ENCODE measurements around the gene NXPE4. TPM values are rescaled to one million over a fixed set of nuclear protein-coding genes. Genes with fewer than 3 reads are reported as not detected.

NXPE4 gene
- polyA plus RNA-seq, 3 donors: not detected

DNA sequence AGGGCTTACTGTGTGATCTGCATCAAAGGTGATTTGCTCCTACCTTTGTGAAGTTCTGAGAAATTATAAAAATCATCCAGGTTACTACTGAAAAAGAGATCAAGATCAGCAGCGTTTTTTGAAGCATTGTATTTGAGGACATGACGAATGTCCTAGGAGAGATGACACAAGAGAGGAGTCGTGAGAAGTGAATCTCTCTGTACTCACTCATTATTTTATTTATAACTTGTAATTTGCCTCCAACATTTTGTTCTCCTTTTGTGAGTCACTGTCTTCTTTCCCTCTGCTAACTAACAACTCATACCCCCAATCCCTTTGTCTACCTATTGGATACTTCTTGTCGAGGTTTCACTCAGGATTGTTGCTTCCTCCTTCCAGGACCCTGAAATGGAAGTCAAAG, 44.5 kb downstream of the NXPE4 start:
- Mint-ChIP-seq H3K36me3 (no peaks in the 10 kb centered on the region), H3K4me1 (no peaks in the 10 kb centered on the region), H3K27ac (no peak overlapping the region), H3K4me3 (no peak overlapping the region), H3K27me3 (ENCODE audit: low read depth in 3 of 3) (peaks cover 1 to 2% (median 1%) of the 10 kb centered on the region in 3 donors), H3K9me3 (peaks cover 0 to 5% (median 0%) of the 10 kb centered on the region in 7 donors)
- no peak overlapping the region for H3K4me3 ChIP-seq (replicated peaks in 1 of 3; ENCODE audit: low read depth in 2 of 3, low read length in 3 of 3)
- H3K27ac ChIP-seq (ENCODE audit: low read depth in 1 of 2, low read length in 2 of 2): no peak overlapping the region
- no peaks in the 10 kb centered on the region for H3K79me2 ChIP-seq (ENCODE audit: insufficient read depth, low read length)
- intact Hi-C loops (cut with micrococcal nuclease): no loop called here
- H3K27me3 ChIP-seq (ENCODE audit: control insufficient read depth in 2 of 2, insufficient read depth in 2 of 2, low read length in 2 of 2): no peaks in the 10 kb centered on the region
- no peak overlapping the region for H2AFZ ChIP-seq (ENCODE audit: insufficient read depth, low read depth, low read length, poor library complexity, severe bottlenecking)
- no peak overlapping the region for H3K4me2 ChIP-seq (replicated peaks; ENCODE audit: extremely low read depth, low read length, poor library complexity, severe bottlenecking)
- H3K36me3 ChIP-seq (replicated peaks in 1 of 2; ENCODE audit: control insufficient read depth in 1 of 2, insufficient read depth in 2 of 2, low read length in 2 of 2): no peaks in the 10 kb centered on the region
- no peaks in the 10 kb centered on the region for H4K20me1 ChIP-seq (ENCODE audit: insufficient read depth, low read length)
- WGBS (ENCODE audit: insufficient coverage): no CpG with 5 or more reads among the region's 4 CpGs
- no peaks in the 10 kb centered on the region for H3K9me3 ChIP-seq (replicated peaks in 1 of 2; ENCODE audit: control insufficient read depth in 1 of 2, insufficient read depth in 1 of 2, low read length in 2 of 2)
- H3K9ac ChIP-seq (ENCODE audit: insufficient read depth, low read length, poor library complexity, severe bottlenecking): no peak overlapping the region
- TF ChIP-seq, protein P1, sequence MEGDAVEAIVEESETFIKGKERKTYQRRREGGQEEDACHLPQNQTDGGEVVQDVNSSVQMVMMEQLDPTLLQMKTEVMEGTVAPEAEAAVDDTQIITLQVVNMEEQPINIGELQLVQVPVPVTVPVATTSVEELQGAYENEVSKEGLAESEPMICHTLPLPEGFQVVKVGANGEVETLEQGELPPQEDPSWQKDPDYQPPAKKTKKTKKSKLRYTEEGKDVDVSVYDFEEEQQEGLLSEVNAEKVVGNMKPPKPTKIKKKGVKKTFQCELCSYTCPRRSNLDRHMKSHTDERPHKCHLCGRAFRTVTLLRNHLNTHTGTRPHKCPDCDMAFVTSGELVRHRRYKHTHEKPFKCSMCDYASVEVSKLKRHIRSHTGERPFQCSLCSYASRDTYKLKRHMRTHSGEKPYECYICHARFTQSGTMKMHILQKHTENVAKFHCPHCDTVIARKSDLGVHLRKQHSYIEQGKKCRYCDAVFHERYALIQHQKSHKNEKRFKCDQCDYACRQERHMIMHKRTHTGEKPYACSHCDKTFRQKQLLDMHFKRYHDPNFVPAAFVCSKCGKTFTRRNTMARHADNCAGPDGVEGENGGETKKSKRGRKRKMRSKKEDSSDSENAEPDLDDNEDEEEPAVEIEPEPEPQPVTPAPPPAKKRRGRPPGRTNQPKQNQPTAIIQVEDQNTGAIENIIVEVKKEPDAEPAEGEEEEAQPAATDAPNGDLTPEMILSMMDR (IDR thresholded peaks at IDR 0.05): no peak
- no peaks in the 10 kb centered on the region for H3K4me1 ChIP-seq (ENCODE audit: control insufficient read depth in 1 of 2, insufficient read depth in 2 of 2, low read length in 2 of 2)
- no peak for DNase-seq

DNA sequence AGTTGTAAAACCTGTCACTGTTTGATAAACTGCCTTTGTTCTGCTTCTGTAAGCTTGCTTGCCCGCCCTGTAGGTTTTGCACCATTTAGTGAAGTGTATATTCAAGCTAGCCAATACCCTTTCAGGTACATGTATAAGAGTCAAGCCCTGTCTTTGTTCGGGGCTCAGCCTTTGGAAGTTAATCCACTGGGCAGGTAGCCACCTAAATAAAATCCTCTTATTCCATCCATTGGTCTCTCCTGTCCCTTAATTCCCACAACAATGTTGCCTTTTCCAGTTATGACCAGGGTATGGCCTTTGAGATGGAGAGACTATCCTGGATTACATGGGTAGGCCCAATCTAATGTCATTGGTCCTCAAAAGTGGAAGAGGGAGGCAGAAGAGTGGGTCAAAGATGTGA, 69.9 kb downstream of the NXPE4 start:
- no peaks in the 10 kb centered on the region for H3K4me1 Mint-ChIP-seq
- H3K4me1 ChIP-seq (ENCODE audit: control insufficient read depth in 1 of 2, insufficient read depth in 2 of 2, low read length in 2 of 2): no peaks in the 10 kb centered on the region
- no peak overlapping the region for H3K27ac ChIP-seq (ENCODE audit: low read depth in 1 of 2, low read length in 2 of 2)
- no peaks in the 10 kb centered on the region for H3K79me2 ChIP-seq (ENCODE audit: insufficient read depth, low read length)
- H4K20me1 ChIP-seq (ENCODE audit: insufficient read depth, low read length): no peaks in the 10 kb centered on the region
- no peak overlapping the region for H3K4me2 ChIP-seq (replicated peaks; ENCODE audit: extremely low read depth, low read length, poor library complexity, severe bottlenecking)
- no peak overlapping the region for H3K27ac Mint-ChIP-seq
- H3K9me3 ChIP-seq (replicated peaks in 1 of 2; ENCODE audit: control insufficient read depth in 1 of 2, insufficient read depth in 1 of 2, low read length in 2 of 2): peaks cover 9 to 10% of the 10 kb centered on the region in 2 donors
- no peak overlapping the region for H3K4me3 Mint-ChIP-seq
- TF ChIP-seq, protein P1 (IDR thresholded peaks at IDR 0.05): no peak
- H3K27me3 Mint-ChIP-seq (ENCODE audit: low read depth in 3 of 3): no peaks in the 10 kb centered on the region
- DNase-seq: no peak
- WGBS (ENCODE audit: insufficient coverage): no CpG with 5 or more reads among the region's 2 CpGs
- H3K4me3 ChIP-seq (replicated peaks in 1 of 3; ENCODE audit: low read depth in 2 of 3, low read length in 3 of 3): no peak overlapping the region
- intact Hi-C loops (cut with micrococcal nuclease): no loop called here
- H3K9me3 Mint-ChIP-seq: peaks cover 6 to 18% (median 10%) of the 10 kb centered on the region in 7 donors
- H3K36me3 ChIP-seq (replicated peaks in 1 of 2; ENCODE audit: control insufficient read depth in 1 of 2, insufficient read depth in 2 of 2, low read length in 2 of 2): no peaks in the 10 kb centered on the region
- H3K36me3 Mint-ChIP-seq: no peaks in the 10 kb centered on the region
- H2AFZ ChIP-seq (ENCODE audit: insufficient read depth, low read depth, low read length, poor library complexity, severe bottlenecking): no peak overlapping the region
- H3K9ac ChIP-seq (ENCODE audit: insufficient read depth, low read length, poor library complexity, severe bottlenecking): no peak overlapping the region
- H3K27me3 ChIP-seq (ENCODE audit: control insufficient read depth in 2 of 2, insufficient read depth in 2 of 2, low read length in 2 of 2): no peaks in the 10 kb centered on the region

Data from CD14-positive monocyte (primary cell).